Spleen (tissue), 11 donors: ENCODE data around the gene CDC42BPG. TPM values are rescaled to one million over a fixed set of nuclear protein-coding genes. Genes with fewer than 3 reads are reported as not detected.

Experiments
- DNase-seq: peaks from one replicate; pipeline ENCODE4 v3.0.0-alpha.2; 2020
- H3K27ac ChIP-seq, 8 donors: fragments of 200-600 bp; sonication (generic) in 7 of 8; 1 replicate in 4 of 8; 2 replicates in 4 of 8; pipeline versions ENCODE4 v1.5.0 to v1.8.0; 2016 to 2021; ENCODE audit warnings: inconsistent platforms in 4 of 8, mild to moderate bottlenecking in 4 of 8, moderate library complexity in 1 of 8
- H3K27me3 ChIP-seq, 7 donors: fragments of 200-600 bp; sonication (generic) in 6 of 7; replicated peaks in 1 of 7; 1 replicate in 4 of 7; 2 replicates in 3 of 7; pipeline versions ENCODE4 v1.5.0 to v1.8.0; 2016 to 2021; ENCODE audit warnings: inconsistent platforms in 3 of 7, mild to moderate bottlenecking in 1 of 7
- H3K36me3 ChIP-seq, 6 donors: fragments of 200-600 bp; sonication (generic) in 5 of 6; 1 replicate in 4 of 6; 2 replicates in 2 of 6; pipeline versions ENCODE4 v1.5.0 to v1.8.0; 2016 to 2021; ENCODE audit warnings: inconsistent platforms in 2 of 6
- H3K4me1 ChIP-seq, 6 donors: fragments of 200-600 bp; sonication (generic) in 5 of 6; 1 replicate in 3 of 6; 2 replicates in 3 of 6; pipeline versions ENCODE4 v1.5.0 to v1.8.0; 2016 to 2021; ENCODE audit warnings: inconsistent platforms in 3 of 6
- H3K4me3 ChIP-seq, 8 donors: fragments of 200-600 bp; sonication (generic) in 7 of 8; 1 replicate in 4 of 8; 2 replicates in 4 of 8; pipeline versions ENCODE4 v1.5.0 to v1.8.0; 2016 to 2021; ENCODE audit warnings: inconsistent platforms in 4 of 8, mild to moderate bottlenecking in 4 of 8, moderate library complexity in 2 of 8
- H3K9me3 ChIP-seq, 8 donors: fragments of 200-600 bp; sonication (generic) in 7 of 8; 1 replicate in 4 of 8; 2 replicates in 4 of 8; pipeline versions ENCODE4 v1.5.0 to v1.8.0; 2016 to 2021; ENCODE audit warnings: inconsistent platforms in 4 of 8
- POLR2A ChIP-seq, 3 donors: fragments of 450-650 bp; IDR thresholded peaks; one replicate each; pipeline ENCODE4 v1.5.1; 2017; ENCODE audit warnings: antibody characterized with exemption in 3 of 3, mild to moderate bottlenecking in 1 of 3
- POLR2AphosphoS5 ChIP-seq, 3 donors: sonication (generic); formaldehyde crosslinking; IDR thresholded peaks; one replicate each; pipeline ENCODE4 v1.5.1; 2017; ENCODE audit warnings: antibody characterized with exemption in 3 of 3
- WGBS, 5 donors: extraction: QIAGEN DNeasy Blood & Tissue Kit in 3 of 5; methylation state at CpG; one replicate each; pipeline versions ENCODE4 v1.1.5 to v1.1.7; 2013 to 2018; 5-methylcytosine and 5-hydroxymethylcytosine counted together
- intact Hi-C: fragments of 100-400 bp; cut with DNase I; formaldehyde crosslinking; loops from one replicate; pipeline ENCODE4 v1.15.0; 2023; ENCODE audit warnings: low total_unique reads
- polyA plus RNA-seq, 3 donors: library from polyadenylated mRNA; stranded (reverse); fragments of 200-250 nt; gene quantifications; one replicate each; pipeline ENCODE4 v1.2.1, GENCODE V29; 2013
- total RNA-seq, 7 donors: library from RNA; depleted of rRNA in 3 of 7; stranded (reverse); fragments of >200 nt in 3 of 7; fragmentation: NEBNext Ultra II Directional in 4 of 7; extraction: Animal tissue kit (Norgen Biotek cat#: 25700) in 4 of 7; gene quantifications; one replicate each; pipeline versions ENCODE4 v1.1.0 to v1.2.1, GENCODE V29; 2016 to 2021
- TF ChIP-seq, protein P1 (sequence below), 11 experiments: fragments of 200-600 bp in 7 of 11; fragments of 450-650 bp in 4 of 11; sonication (generic) in 4 of 11; IDR thresholded peaks in 8 of 11; conservative IDR thresholded peaks in 3 of 11; 1 replicate in 7 of 11; 2 replicates in 4 of 11; pipeline versions ENCODE4 v1.4.0 to v1.8.0; 2016 to 2021; ENCODE audit warnings: antibody characterized with exemption in 11 of 11, inconsistent platforms in 4 of 11, mild to moderate bottlenecking in 1 of 11
- donor health status: healthy with polysubstance abuse.
- donor health status: DM: no; HTN: no; CAD: no; lungs with moderate emphysema.
- donor health status: DM: no; HTN: no; CAD: no.
- donor health status: Bipolar disorder and iron deficiency.
- donor health status: healthy.
- donor health status: DM: no; HTN: no; CAD: no.
- donor health status: DM: yes; HTN: yes; CAD: no.

Gene CDC42BPG
- total and polyA plus RNA-seq, 10 donors: 0.74 to 4.6 (median 2.5) TPM

DNA sequence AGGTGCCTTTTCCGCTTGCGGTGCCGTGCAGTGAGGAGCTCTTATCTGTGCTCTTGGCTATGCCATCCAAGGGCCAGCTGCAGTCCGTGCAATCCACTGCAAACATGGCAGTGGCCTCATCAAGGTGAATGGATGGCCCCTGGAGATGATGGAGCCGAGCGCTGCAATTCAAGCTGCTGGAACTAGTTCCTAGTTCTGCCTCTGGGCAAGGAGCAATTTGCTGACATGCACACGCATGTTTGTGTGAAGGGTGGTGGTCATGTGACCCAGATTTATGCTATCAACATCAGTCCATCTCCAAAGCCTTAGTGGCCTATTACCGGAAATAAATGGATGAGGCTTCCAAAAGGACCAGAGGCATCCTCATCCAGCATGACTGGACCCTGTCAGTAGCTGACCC lies 37.0 kb upstream of the CDC42BPG start:
- no peak overlapping the region for H3K4me3 ChIP-seq
- 81 to 89% (median 84%) methylated on average over 7 to 8 of the region's 8 CpGs for WGBS, 5 donors
- intact Hi-C loops: no loop called here
- peaks cover 0 to 5% (median 0%) of the 10 kb centered on the region in 6 donors for H3K36me3 ChIP-seq
- DNase-seq: peak; percentile 66
- H3K9me3 ChIP-seq: no peaks in the 10 kb centered on the region
- no peaks in the 10 kb centered on the region for H3K27me3 ChIP-seq
- H3K27ac ChIP-seq: peak overlapping the region in 5 of 8 donors; percentile 93 to 98 (median 96)
- TF ChIP-seq, protein P1, sequence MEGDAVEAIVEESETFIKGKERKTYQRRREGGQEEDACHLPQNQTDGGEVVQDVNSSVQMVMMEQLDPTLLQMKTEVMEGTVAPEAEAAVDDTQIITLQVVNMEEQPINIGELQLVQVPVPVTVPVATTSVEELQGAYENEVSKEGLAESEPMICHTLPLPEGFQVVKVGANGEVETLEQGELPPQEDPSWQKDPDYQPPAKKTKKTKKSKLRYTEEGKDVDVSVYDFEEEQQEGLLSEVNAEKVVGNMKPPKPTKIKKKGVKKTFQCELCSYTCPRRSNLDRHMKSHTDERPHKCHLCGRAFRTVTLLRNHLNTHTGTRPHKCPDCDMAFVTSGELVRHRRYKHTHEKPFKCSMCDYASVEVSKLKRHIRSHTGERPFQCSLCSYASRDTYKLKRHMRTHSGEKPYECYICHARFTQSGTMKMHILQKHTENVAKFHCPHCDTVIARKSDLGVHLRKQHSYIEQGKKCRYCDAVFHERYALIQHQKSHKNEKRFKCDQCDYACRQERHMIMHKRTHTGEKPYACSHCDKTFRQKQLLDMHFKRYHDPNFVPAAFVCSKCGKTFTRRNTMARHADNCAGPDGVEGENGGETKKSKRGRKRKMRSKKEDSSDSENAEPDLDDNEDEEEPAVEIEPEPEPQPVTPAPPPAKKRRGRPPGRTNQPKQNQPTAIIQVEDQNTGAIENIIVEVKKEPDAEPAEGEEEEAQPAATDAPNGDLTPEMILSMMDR (IDR thresholded peaks at IDR 0.05 in 8 of 11, conservative IDR thresholded peaks at IDR 0.05 in 3 of 11): no peak
- no peak for TF ChIP-seq POLR2A (IDR thresholded peaks at IDR 0.05)
- no peak for TF ChIP-seq POLR2AphosphoS5 (IDR thresholded peaks at IDR 0.05)
- H3K4me1 ChIP-seq: peaks cover 24 to 87% (median 50%) of the 10 kb centered on the region in 6 donors

- TF ChIP-seq, protein P1 (IDR thresholded peaks at IDR 0.05 in 8 of 11, conservative IDR thresholded peaks at IDR 0.05 in 3 of 11): no peak
- TF ChIP-seq POLR2A (IDR thresholded peaks at IDR 0.05): no peak
- TF ChIP-seq POLR2AphosphoS5 (IDR thresholded peaks at IDR 0.05): no peak
- intact Hi-C loops: no loop called here
- Histone ChIP-seq H3K9me3 (no peaks in the 10 kb centered on the region), H3K4me3 (peak overlapping the region in 1 of 8 donors; percentile 86), H3K4me1 (peaks cover 34 to 87% (median 57%) of the 10 kb centered on the region in 6 donors), H3K27ac (peak overlapping the region; percentile 61 to 98 (median 96)), H3K27me3 (no peaks in the 10 kb centered on the region), H3K36me3 (peaks cover 0 to 8% (median 0%) of the 10 kb centered on the region in 6 donors)
- DNase-seq: peak; percentile 70
- WGBS, 5 donors: 50 to 63% (median 54%) methylated on average over 14 of the region's 14 CpGs
Measured at GRCh38 chr11:64880240-64881001, 36.0 kb upstream of the CDC42BPG start.

DNA sequence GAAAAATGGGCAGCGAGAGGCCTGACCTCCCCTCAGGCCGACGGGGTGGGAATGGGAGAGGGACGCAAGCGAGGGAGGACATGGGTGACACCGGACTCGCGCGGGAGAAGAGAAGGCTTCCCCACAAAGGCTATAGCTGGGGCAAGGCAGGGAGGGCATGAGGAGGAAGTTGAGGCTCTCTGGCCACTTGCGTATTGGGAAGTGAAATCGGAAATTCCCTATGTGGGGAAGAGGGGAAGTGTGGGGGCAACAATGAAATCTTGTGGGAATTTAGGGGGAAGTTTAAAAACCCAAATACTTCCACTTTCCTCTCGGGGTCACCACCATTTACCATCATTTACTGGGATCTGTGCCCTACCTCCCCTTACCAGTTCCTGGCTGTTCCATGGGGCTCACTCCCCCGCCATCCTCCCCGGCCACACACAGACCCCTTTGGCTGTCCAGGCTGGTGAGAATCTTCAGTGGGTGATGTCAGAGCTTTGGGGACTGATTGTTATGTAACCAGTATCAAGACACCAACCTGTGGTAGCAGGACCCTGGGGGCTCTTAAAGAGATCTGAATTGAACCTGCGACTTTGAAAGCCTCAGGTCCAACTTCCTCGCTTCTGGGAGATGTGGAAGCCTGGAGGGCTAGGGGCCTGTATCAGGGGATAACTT lies 34.9 kb upstream of the CDC42BPG start:
- WGBS, 5 donors: 9 to 16% (median 10%) methylated on average over 16 of the region's 16 CpGs
- peak; percentile 89 for DNase-seq
- TF ChIP-seq, protein P1 (IDR thresholded peaks at IDR 0.05 in 8 of 11, conservative IDR thresholded peaks at IDR 0.05 in 3 of 11): no peak
- TF ChIP-seq POLR2AphosphoS5 (IDR thresholded peaks at IDR 0.05): no peak
- TF ChIP-seq POLR2A (IDR thresholded peaks at IDR 0.05): peak in 1 of 3 donors; percentile 12
- Histone ChIP-seq H3K27me3 (no peaks in the 10 kb centered on the region), H3K9me3 (no peaks in the 10 kb centered on the region), H3K4me1 (peaks cover 45 to 87% (median 65%) of the 10 kb centered on the region in 6 donors), H3K27ac (peak overlapping the region; percentile 75 to 98 (median 96)), H3K4me3 (peak overlapping the region; percentile 54 to 99 (median 95)), H3K36me3 (peaks cover 0 to 18% (median 0%) of the 10 kb centered on the region in 6 donors)
- intact Hi-C loops: no loop called here
